Endothelial cell of umbilical vein (primary cell): ENCODE measurements around the gene SPATA33. TPM values are rescaled to one million over a fixed set of nuclear protein-coding genes. Genes with fewer than 3 reads are reported as not detected.

Experiments
- BruUV-seq: library from RNA; stranded (reverse); fragments of 400-500 nt; replicated peaks from 2 replicates; lab custom pipeline; 2021; lab: Mats Ljungman, UMichigan
- CTCF ChIA-PET: fragments of 300-600, 350-600 bp; sonication (Branson Sonifier 250); formaldehyde crosslinking; loops from one replicate; lab custom pipeline; 2021; ENCODE audit warnings: antibody characterized with exemption, inconsistent platforms; lab: Charles Lee
- POLR2A ChIA-PET: fragments of 300-600, 350-600 bp; sonication (Branson Sonifier 250); formaldehyde crosslinking; loops from one replicate; lab custom pipeline; 2021; ENCODE audit warnings: antibody characterized with exemption, inconsistent platforms; lab: Charles Lee
- DNase-seq: peaks from one replicate; pipeline ENCODE4 v3.0.0-alpha.2; 2011; ENCODE audit warnings: low read depth, low spot score
- FAIRE-seq: peaks from 2 replicates; lab custom pipeline; 2011; peaks lifted over from hg19 to GRCh38; lab: Jason Lieb, UNC
- H2AFZ ChIP-seq: 2 replicates; pipeline ENCODE4 v1.6.0; 2012; ENCODE audit warnings: low read depth, low read length, control low read depth, inconsistent platforms
- H3K27ac ChIP-seq: 2 replicates; pipeline ENCODE4 v1.5.1; 2011; ENCODE audit warnings: low read depth, mild to moderate bottlenecking, control low read depth, low read length, moderate library complexity; ENCODE audit not compliant: insufficient read depth
- H3K27me3 ChIP-seq, 2 experiments: 2 replicates each; pipeline versions ENCODE4 v1.6.0 to v1.6.1; 2011; ENCODE audit warnings: low read length in 2 of 2, mixed read lengths in 1 of 2; ENCODE audit not compliant: control insufficient read depth in 2 of 2, insufficient read depth in 2 of 2
- H3K36me3 ChIP-seq, 2 experiments: 2 replicates in 1 of 2; 3 replicates in 1 of 2; pipeline ENCODE4 v1.5.1; 2011; ENCODE audit warnings: low read length in 2 of 2, mild to moderate bottlenecking in 1 of 2, moderate library complexity in 1 of 2; ENCODE audit not compliant: control insufficient read depth in 2 of 2, insufficient read depth in 2 of 2; ENCODE audit errors: extremely low read depth in 1 of 2
- H3K4me1 ChIP-seq: 3 replicates; pipeline ENCODE4 v1.5.1; 2011; ENCODE audit warnings: mild to moderate bottlenecking, low read length; ENCODE audit not compliant: control insufficient read depth, insufficient read depth; ENCODE audit errors: extremely low read depth
- H3K4me2 ChIP-seq: 2 replicates; pipeline ENCODE4 v1.6.1; 2011; ENCODE audit warnings: low read length, control low read depth, mixed read lengths; ENCODE audit not compliant: insufficient read depth
- H3K4me3 ChIP-seq, 3 experiments: fragments of 200-600 bp in 1 of 3; sonication (generic), shearing (Covaris generic) in 1 of 3; replicated peaks in 1 of 3; 2 replicates each; pipeline ENCODE4 v1.5.1; 2011 to 2016; ENCODE audit warnings: control low read depth in 3 of 3, low read length in 3 of 3, mild to moderate bottlenecking in 2 of 3, inconsistent platforms in 1 of 3, low read depth in 1 of 3, moderate library complexity in 1 of 3; ENCODE audit not compliant: insufficient read depth in 1 of 3
- H3K79me2 ChIP-seq: 2 replicates; pipeline ENCODE4 v1.6.0; 2012; ENCODE audit warnings: low read length, inconsistent platforms; ENCODE audit not compliant: control insufficient read depth, insufficient read depth
- H3K9ac ChIP-seq: replicated peaks from 2 replicates; pipeline ENCODE3; 2011; ENCODE audit warnings: low read length, control low read depth; ENCODE audit not compliant: insufficient read depth; ENCODE audit errors: extremely low read depth
- H3K9me1 ChIP-seq: replicated peaks from 3 replicates; pipeline ENCODE4 v1.6.0; 2011; ENCODE audit warnings: mild to moderate bottlenecking, low read length; ENCODE audit not compliant: control insufficient read depth, insufficient read depth; ENCODE audit errors: extremely low read depth
- H3K9me3 ChIP-seq: replicated peaks from 2 replicates; pipeline ENCODE4 v1.5.1; 2012; ENCODE audit warnings: low read length, inconsistent platforms; ENCODE audit not compliant: control insufficient read depth, insufficient read depth
- H4K20me1 ChIP-seq: replicated peaks from 2 replicates; pipeline ENCODE3; 2011; ENCODE audit warnings: mild to moderate bottlenecking, low read length; ENCODE audit not compliant: control insufficient read depth, insufficient read depth; ENCODE audit errors: extremely low read depth
- CTCF ChIP-seq, 2 donors: IDR thresholded peaks; 1 replicate in 1 of 2; 2 replicates in 1 of 2; pipeline ENCODE4 v1.5.1; 2011; ENCODE audit warnings: low read length in 2 of 2, mild to moderate bottlenecking in 2 of 2, moderate library complexity in 2 of 2, control low read depth in 1 of 2, inconsistent platforms in 1 of 2, low read depth in 1 of 2; ENCODE audit not compliant: insufficient read depth in 1 of 2; ENCODE audit errors: extremely low read depth in 1 of 2
- EZH2 ChIP-seq: IDR thresholded peaks from 2 replicates; pipeline ENCODE4 v1.6.1; 2012; ENCODE audit warnings: borderline replicate concordance, low read depth, mild to moderate bottlenecking, moderate library complexity, low read length, inconsistent platforms; ENCODE audit not compliant: severe bottlenecking
- FOS ChIP-seq: IDR thresholded peaks from 2 replicates; pipeline ENCODE4 v1.6.1; 2011; ENCODE audit warnings: mild to moderate bottlenecking, low read length, moderate library complexity, borderline replicate concordance; ENCODE audit not compliant: insufficient read depth
- GATA2 ChIP-seq: IDR thresholded peaks from 2 replicates; pipeline ENCODE4 v1.7.0; 2011; ENCODE audit warnings: low read depth, mild to moderate bottlenecking, moderate library complexity, mixed read lengths, low read length; ENCODE audit not compliant: insufficient read length, insufficient read depth
- JUN ChIP-seq: IDR thresholded peaks from 2 replicates; pipeline ENCODE4 v1.6.1; 2011; ENCODE audit warnings: borderline replicate concordance, low read depth; ENCODE audit not compliant: insufficient read length, insufficient read depth
- MAX ChIP-seq: IDR thresholded peaks from 2 replicates; pipeline ENCODE4 v1.6.1; 2011; ENCODE audit not compliant: insufficient read depth, insufficient read length
- MYC ChIP-seq: IDR thresholded peaks from one replicate; pipeline ENCODE4 v1.6.1; 2011; ENCODE audit warnings: mild to moderate bottlenecking, low read depth, low read length
- POLR2A ChIP-seq: IDR thresholded peaks from 2 replicates; pipeline ENCODE4 v1.6.1; 2012; ENCODE audit warnings: low read depth, mild to moderate bottlenecking, control low read depth, low read length
- POLR2AphosphoS5 ChIP-seq: IDR thresholded peaks from 2 replicates; pipeline ENCODE4 v1.6.1; 2012; ENCODE audit warnings: low read depth, mild to moderate bottlenecking, control low read depth, low read length, moderate library complexity; ENCODE audit not compliant: insufficient read depth
- dilution Hi-C: fragments of 300-500 bp; cut with MboI; formaldehyde crosslinking; loops from one replicate; pipeline ENCODE4 v1.15.0; 2019; ENCODE audit warnings: low sequenced_read_pairs; ENCODE audit not compliant: extremely low pct_ligation_motif_present
- intact Hi-C: fragments of 100-400 bp; cut with micrococcal nuclease; formaldehyde crosslinking; loops from one replicate; pipeline ENCODE4 v1.10.0; 2022
- polyA plus RNA-seq, 4 experiments: library from polyadenylated mRNA; depleted of rRNA in 3 of 4; stranded (reverse) in 3 of 4; unstranded in 1 of 4; fragments of >200 nt; gene quantifications; 2 replicates each; pipeline versions ENCODE4 v1.2.1 to v1.2.3, GENCODE V29; 2011 to 2012; ENCODE audit warnings: missing spikeins in 1 of 4
- total RNA-seq: library from RNA; stranded (reverse); gene quantifications from 2 replicates; pipeline ENCODE4 v1.2.3, GENCODE V29; 2021

SPATA33 gene
- total and polyA plus RNA-seq, 2 donors (not counting 3 experiments of a cell fraction or from before 2014, with no cell fraction given): 3.5 to 11.4 TPM

GRCh38 chr16:89646270-89646669, 11.4 kb upstream of the SPATA33 start:
- intact Hi-C loops (no loop called here), dilution Hi-C loops (no loop called here)
- H3K9me3 ChIP-seq: no peaks in the 10 kb centered on the region
- no peak overlapping the region for H3K4me3 ChIP-seq
- H3K9me1 ChIP-seq: no peaks in the 10 kb centered on the region
- FAIRE-seq (no peak), DNase-seq (no peak)
- no peak for TF ChIP-seq MYC
- TF ChIP-seq POLR2A: no peak
- no peak for TF ChIP-seq FOS
- no peak for TF ChIP-seq POLR2AphosphoS5
- no peak for TF ChIP-seq EZH2
- no peak for TF ChIP-seq CTCF (IDR thresholded peaks at IDR 0.05; ENCODE audit: extremely low read depth in 1 of 2, insufficient read depth in 1 of 2, low read depth in 1 of 2, low read length in 2 of 2)
- no peaks in the 10 kb centered on the region for H3K27me3 ChIP-seq
- no peak overlapping the region for H2AFZ ChIP-seq
- H3K9ac ChIP-seq: no peak overlapping the region
- ChIA-PET POLR2A (no interaction called here), CTCF (no interaction called here)
- H3K4me1 ChIP-seq: no peaks in the 10 kb centered on the region
- no peak overlapping the region for H3K27ac ChIP-seq
- H4K20me1 ChIP-seq: no peaks in the 10 kb centered on the region
- BruUV-seq: no TSS peak
- peaks cover 4 to 31% of the 10 kb centered on the region in 2 experiments for H3K36me3 ChIP-seq
- no peaks in the 10 kb centered on the region for H3K79me2 ChIP-seq
- no peak overlapping the region for H3K4me2 ChIP-seq

- no peaks in the 10 kb centered on the region for H3K9me3 ChIP-seq
- H2AFZ ChIP-seq: no peak overlapping the region
- H3K4me1 ChIP-seq: no peaks in the 10 kb centered on the region
- H3K79me2 ChIP-seq: peaks cover under 1% of the 10 kb centered on the region
- H3K27me3 ChIP-seq: no peaks in the 10 kb centered on the region
- POLR2A ChIA-PET: no interaction called here
- H3K27ac ChIP-seq: no peak overlapping the region
- CTCF ChIA-PET: interaction anchor here (0.9 kb wide), 1 partner anchor 90 kb away, joined by 5 read pairs; no protein-coding TSS in a partner anchor
- no peak for FAIRE-seq
- H3K9me1 ChIP-seq: no peaks in the 10 kb centered on the region
- no peak overlapping the region for H3K4me2 ChIP-seq
- H4K20me1 ChIP-seq: no peaks in the 10 kb centered on the region
- peaks cover 4 to 36% of the 10 kb centered on the region in 2 experiments for H3K36me3 ChIP-seq
- TF ChIP-seq POLR2AphosphoS5 (no peak), JUN (no peak), CTCF (IDR thresholded peaks at IDR 0.05; ENCODE audit: extremely low read depth in 1 of 2, insufficient read depth in 1 of 2, low read depth in 1 of 2, low read length in 2 of 2) (no peak), EZH2 (no peak), POLR2A (no peak), MAX (no peak), GATA2 (no peak), MYC (no peak), FOS (no peak)
- no peak overlapping the region for H3K9ac ChIP-seq
- BruUV-seq: no TSS peak
- no peak for DNase-seq
- dilution Hi-C loops (no loop called here), intact Hi-C loops (no loop called here)
- no peak overlapping the region for H3K4me3 ChIP-seq
Observed at GRCh38 chr16:89646906-89647305, 10.7 kb upstream of the SPATA33 start.
